PC-9 (cell line): ENCODE measurements around the gene NUCB1. TPM values are rescaled to one million over a fixed set of nuclear protein-coding genes. Genes with fewer than 3 reads are reported as not detected.

ENCODE experiments used
- BruUV-seq: library from RNA; stranded (reverse); fragments of 400-500 nt; replicated peaks from 2 replicates; lab custom pipeline; 2021; lab: Mats Ljungman, UMichigan
- CTCF ChIA-PET: fragments of 300-600 bp; sonication (Branson Sonifier 250); formaldehyde crosslinking; loops from one replicate; lab custom pipeline; 2022; ENCODE audit warnings: antibody characterized with exemption; lab: Charles Lee
- POLR2A ChIA-PET: fragments of 300-600 bp; sonication (Branson Sonifier 250); formaldehyde crosslinking; loops from one replicate; lab custom pipeline; 2022; ENCODE audit warnings: antibody characterized with exemption; ENCODE audit not compliant: unreplicated experiment; lab: Charles Lee
- DNase-seq, 2 experiments: peaks; one replicate each; pipeline versions ENCODE4 v3.0.0 to v3.0.0-alpha.2; 2015 to 2022; ENCODE audit warnings: mixed read lengths in 1 of 2
- H2AFZ ChIP-seq: fragments of 200-600 bp; sonication (generic); 2 replicates; pipeline ENCODE4 v1.8.1; 2017; ENCODE audit warnings: antibody characterized with exemption
- H3F3A ChIP-seq: fragments of 200-600 bp; sonication (generic); 2 replicates; pipeline ENCODE4 v1.8.1; 2017; ENCODE audit warnings: antibody characterized with exemption, mild to moderate bottlenecking, low read depth; ENCODE audit not compliant: insufficient read depth
- H3K27ac ChIP-seq: fragments of 200-600 bp; sonication (generic); 2 replicates; pipeline ENCODE4 v1.6.1; 2016; ENCODE audit warnings: mixed run types
- H3K27me3 ChIP-seq: fragments of 200-600 bp; sonication (generic); 2 replicates; pipeline ENCODE4 v1.6.1; 2016; ENCODE audit warnings: low read depth, mixed run types; ENCODE audit not compliant: insufficient read depth
- H3K36me3 ChIP-seq: fragments of 200-600 bp; sonication (generic); 2 replicates; pipeline ENCODE4 v1.6.1; 2016; ENCODE audit warnings: low read depth, mixed run types
- H3K4me1 ChIP-seq: fragments of 200-600 bp; sonication (generic); replicated peaks from 2 replicates; pipeline ENCODE4 v1.6.1; 2016; ENCODE audit warnings: mixed run types; ENCODE audit not compliant: insufficient read depth
- H3K4me2 ChIP-seq: fragments of 200-600 bp; sonication (generic); 2 replicates; pipeline ENCODE4 v1.6.1; 2017; ENCODE audit warnings: mixed run types
- H3K4me3 ChIP-seq: fragments of 200-600 bp; sonication (generic); 2 replicates; pipeline ENCODE4 v1.6.1; 2016; ENCODE audit warnings: mixed run types
- H3K79me2 ChIP-seq: fragments of 200-600 bp; sonication (generic); 2 replicates; pipeline ENCODE4 v1.6.1; 2017; ENCODE audit warnings: low read depth, mixed run types
- H3K9me2 ChIP-seq: fragments of 200-600 bp; sonication (generic); 2 replicates; pipeline ENCODE4 v1.8.1; 2017; ENCODE audit warnings: mild to moderate bottlenecking; ENCODE audit not compliant: insufficient read depth
- H3K9me3 ChIP-seq: fragments of 200-600 bp; sonication (generic); 2 replicates; pipeline ENCODE4 v1.8.1; 2016; ENCODE audit warnings: low read depth; ENCODE audit not compliant: insufficient read depth
- H4K20me1 ChIP-seq: fragments of 200-600 bp; sonication (generic); 2 replicates; pipeline ENCODE4 v1.8.1; 2017; ENCODE audit not compliant: insufficient read depth
- EZH2 ChIP-seq: fragments of 200-600 bp; sonication (generic); IDR thresholded peaks from 2 replicates; pipeline ENCODE4 v1.8.0; 2017; ENCODE audit warnings: antibody characterized with exemption, low read depth
- intact Hi-C: fragments of 100-400 bp; cut with micrococcal nuclease; formaldehyde crosslinking; loops from one replicate; pipeline ENCODE4 v1.10.0; 2022; ENCODE audit not compliant: unreplicated experiment
- total RNA-seq: library from RNA; stranded (reverse); gene quantifications from 2 replicates; pipeline ENCODE4 v1.2.3, GENCODE V29; 2021
- TF ChIP-seq, protein P1 (sequence below): fragments of 200-600 bp; sonication (generic); conservative IDR thresholded peaks from 2 replicates; pipeline ENCODE4 v1.6.1; 2017; ENCODE audit warnings: mixed run types, antibody characterized with exemption, mild to moderate bottlenecking, moderate library complexity

Gene NUCB1
- total RNA-seq, 1 experiment from 2014 or later = 185 TPM

DNA sequence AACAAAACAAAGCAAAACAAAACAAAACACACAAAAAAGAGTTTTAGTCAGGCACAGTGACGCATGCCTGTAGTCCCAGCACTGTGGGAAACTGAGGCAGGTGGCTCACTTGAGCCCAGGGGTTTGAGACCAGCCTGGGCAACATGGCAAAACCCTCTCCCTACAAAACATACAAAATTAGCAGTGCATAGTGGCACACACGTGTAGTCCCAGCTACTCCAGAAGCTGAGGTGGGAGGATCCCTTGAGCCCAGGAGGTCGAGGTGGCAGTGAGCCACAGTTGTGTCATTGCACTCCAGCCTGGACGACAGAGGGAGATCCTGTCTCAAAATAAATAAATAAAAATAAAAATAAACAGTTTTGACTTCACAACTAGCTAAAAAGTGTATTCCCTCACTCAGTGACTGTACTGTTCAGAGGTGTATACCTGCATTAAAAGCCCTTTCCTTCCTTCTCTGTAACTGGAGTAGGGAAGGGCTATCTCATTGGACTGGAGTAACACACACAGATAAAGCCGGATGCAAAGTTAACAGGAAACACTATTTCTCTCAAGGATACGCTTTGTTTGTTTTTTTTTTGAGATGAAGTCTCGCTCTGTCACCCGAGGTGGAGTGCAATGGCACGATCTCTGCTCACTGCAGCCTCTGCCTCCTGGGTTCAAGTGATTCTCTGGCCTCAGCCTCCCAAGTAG lies 50.9 kb downstream of the NUCB1 start:
- ChIA-PET CTCF (no interaction called here), POLR2A (no interaction called here)
- no TSS peak for BruUV-seq
- Histone ChIP-seq H3K9me3 (no peaks in the 10 kb centered on the region), H2AFZ (no peak overlapping the region), H3K4me2 (no peak overlapping the region), H3K27me3 (no peaks in the 10 kb centered on the region), H3K27ac (no peak overlapping the region), H3K4me3 (no peak overlapping the region), H3K4me1 (peaks cover 6% of the 10 kb centered on the region; the same call in 1 of the 2 replicates), H3F3A (peaks cover 9% of the 10 kb centered on the region; the same call in 1 of the 2 replicates), H3K79me2 (peaks cover 12% of the 10 kb centered on the region), H3K36me3 (no peaks in the 10 kb centered on the region), H3K9me2 (no peaks in the 10 kb centered on the region), H4K20me1 (no peaks in the 10 kb centered on the region)
- DNase-seq = no peak
- intact Hi-C loops = no loop called here
- no peak for TF ChIP-seq EZH2
- TF ChIP-seq, protein P1, sequence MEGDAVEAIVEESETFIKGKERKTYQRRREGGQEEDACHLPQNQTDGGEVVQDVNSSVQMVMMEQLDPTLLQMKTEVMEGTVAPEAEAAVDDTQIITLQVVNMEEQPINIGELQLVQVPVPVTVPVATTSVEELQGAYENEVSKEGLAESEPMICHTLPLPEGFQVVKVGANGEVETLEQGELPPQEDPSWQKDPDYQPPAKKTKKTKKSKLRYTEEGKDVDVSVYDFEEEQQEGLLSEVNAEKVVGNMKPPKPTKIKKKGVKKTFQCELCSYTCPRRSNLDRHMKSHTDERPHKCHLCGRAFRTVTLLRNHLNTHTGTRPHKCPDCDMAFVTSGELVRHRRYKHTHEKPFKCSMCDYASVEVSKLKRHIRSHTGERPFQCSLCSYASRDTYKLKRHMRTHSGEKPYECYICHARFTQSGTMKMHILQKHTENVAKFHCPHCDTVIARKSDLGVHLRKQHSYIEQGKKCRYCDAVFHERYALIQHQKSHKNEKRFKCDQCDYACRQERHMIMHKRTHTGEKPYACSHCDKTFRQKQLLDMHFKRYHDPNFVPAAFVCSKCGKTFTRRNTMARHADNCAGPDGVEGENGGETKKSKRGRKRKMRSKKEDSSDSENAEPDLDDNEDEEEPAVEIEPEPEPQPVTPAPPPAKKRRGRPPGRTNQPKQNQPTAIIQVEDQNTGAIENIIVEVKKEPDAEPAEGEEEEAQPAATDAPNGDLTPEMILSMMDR = no peak

DNA sequence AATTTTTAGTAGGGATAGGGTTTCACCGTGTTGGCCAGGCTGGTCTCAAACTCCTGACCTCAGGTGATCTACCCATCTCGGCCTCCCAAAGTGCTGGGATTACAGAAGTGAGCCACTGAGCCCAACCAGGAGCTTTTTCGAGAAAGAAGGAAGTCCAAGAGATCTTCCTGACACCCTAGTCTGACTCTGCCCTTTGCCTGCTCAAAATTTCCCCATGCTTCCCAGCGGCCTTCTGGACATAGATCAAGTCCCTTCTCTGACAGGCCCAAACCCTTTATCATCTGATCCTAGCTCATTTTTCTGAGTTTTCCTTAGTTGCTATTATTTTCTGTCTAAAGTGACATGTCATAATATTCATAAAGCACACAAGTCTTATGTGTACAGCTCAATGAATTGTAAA lies 53.0 kb downstream of the NUCB1 start:
- Histone ChIP-seq H3K79me2 (peaks cover 21% of the 10 kb centered on the region), H3K9me2 (no peaks in the 10 kb centered on the region), H3K4me1 (peaks cover 10% of the 10 kb centered on the region; the same call in 1 of the 2 replicates), H3K27ac (no peak overlapping the region), H4K20me1 (no peaks in the 10 kb centered on the region), H3K4me3 (no peak overlapping the region), H3K4me2 (no peak overlapping the region), H3K36me3 (peaks cover 9% of the 10 kb centered on the region; the same call in 1 of the 2 replicates), H3F3A (peaks cover 21% of the 10 kb centered on the region; the same call in 1 of the 2 replicates), H3K9me3 (no peaks in the 10 kb centered on the region), H2AFZ (no peak overlapping the region), H3K27me3 (no peaks in the 10 kb centered on the region)
- no TSS peak for BruUV-seq
- TF ChIP-seq EZH2 = no peak
- TF ChIP-seq, protein P1 = no peak
- DNase-seq = no peak
- ChIA-PET CTCF (interaction anchor here (0.6 kb wide), 1 partner anchor 1162 kb away, joined by 3 read pairs; no protein-coding TSS in a partner anchor), POLR2A (no interaction called here)
- intact Hi-C loops = no loop called here

DNA sequence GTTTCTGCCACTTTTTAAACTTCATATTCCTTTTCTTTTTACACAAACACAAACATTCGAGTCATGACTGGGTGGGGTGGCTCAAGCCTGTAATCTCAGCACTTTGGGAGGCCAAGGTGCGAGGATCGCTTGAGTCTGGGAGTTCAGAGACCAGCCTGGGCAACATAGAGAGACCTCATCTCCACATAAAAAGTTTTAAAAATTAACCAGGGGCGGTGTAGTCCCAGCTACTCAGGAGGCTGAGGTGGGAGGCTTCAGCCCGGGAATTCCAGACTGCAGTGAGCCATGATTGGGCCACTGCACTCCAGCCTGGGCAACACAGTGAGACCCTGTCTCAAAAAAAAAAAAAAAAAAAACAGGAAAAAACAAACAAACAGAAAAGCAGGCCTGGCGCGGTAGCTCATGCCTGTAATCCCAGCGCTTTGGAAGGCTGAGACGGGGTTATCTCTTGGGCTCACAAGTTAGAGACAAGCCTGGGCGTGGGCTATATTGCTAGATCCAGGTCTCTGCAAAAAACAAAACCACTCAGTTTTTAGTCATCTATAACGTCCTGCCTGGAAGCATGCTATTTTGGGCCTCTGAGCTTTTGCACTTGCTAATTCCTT lies 54.0 kb downstream of the NUCB1 start:
- H3K9me2 ChIP-seq = no peaks in the 10 kb centered on the region
- ChIA-PET CTCF (interaction anchor here (0.6 kb wide), 2 partner anchors 110 to 112 kb away, joined by 3 to 5 read pairs; no protein-coding TSS in a partner anchor), POLR2A (interaction anchor here (0.6 kb wide), 1 partner anchor 28 kb away, joined by 6 read pairs; no protein-coding TSS in a partner anchor)
- H3K4me2 ChIP-seq = peak overlapping the region; percentile 82
- BruUV-seq = TSS peak; percentile 79
- H3K4me1 ChIP-seq = peaks cover 10% of the 10 kb centered on the region; the same call in 1 of the 2 replicates
- H3K79me2 ChIP-seq = peaks cover 21% of the 10 kb centered on the region
- DNase-seq = no peak
- H4K20me1 ChIP-seq = no peaks in the 10 kb centered on the region
- H3K4me3 ChIP-seq = peak overlapping the region; percentile 92
- H2AFZ ChIP-seq = peak overlapping the region; percentile 92
- H3K27me3 ChIP-seq = no peaks in the 10 kb centered on the region
- H3F3A ChIP-seq = peaks cover 28% of the 10 kb centered on the region
- no peak for TF ChIP-seq EZH2
- TF ChIP-seq, protein P1 = no peak
- intact Hi-C loops = loop anchor here (1.0 kb wide), 1 partner anchor 21 kb away; the partner anchor contains the start of gene DHDH
- no peaks in the 10 kb centered on the region for H3K9me3 ChIP-seq
- peak overlapping the region; percentile 22; the same call in 1 of the 2 replicates for H3K27ac ChIP-seq
- H3K36me3 ChIP-seq = peaks cover 9% of the 10 kb centered on the region; the same call in 1 of the 2 replicates
